CD8-positive, alpha-beta memory T cell (primary cell): Measurements from ENCODE around the gene ETV2. TPM values are rescaled to one million over a fixed set of nuclear protein-coding genes. Genes with fewer than 3 reads are reported as not detected.
"Not testable (repeated sequence)": the region's sequence is repeated elsewhere in the genome, so short reads cannot be mapped to it uniquely, and the experiment has no call there.

Source experiments
- CTCF ChIA-PET: fragments of 350-600 bp; sonication (Branson Sonifier 250); formaldehyde crosslinking; loops from one replicate; lab custom pipeline; 2021; ENCODE audit warnings: antibody characterized with exemption; lab: Charles Lee
- POLR2A ChIA-PET: fragments of 350-600 bp; sonication (Branson Sonifier 250); formaldehyde crosslinking; loops from one replicate; lab custom pipeline; 2021; ENCODE audit warnings: antibody characterized with exemption; lab: Charles Lee
- DNase-seq, 5 donors: peaks; one replicate each; pipeline versions ENCODE4 v3.0.0 to v3.0.0-alpha.2; 2020 to 2022; ENCODE audit warnings: mixed read lengths in 1 of 5
- H3K27ac ChIP-seq: one replicate; pipeline ENCODE4 v1.7.0; 2013; ENCODE audit warnings: low read depth, mild to moderate bottlenecking, low read length, moderate library complexity
- H3K27me3 ChIP-seq: 2 replicates; pipeline ENCODE4 v1.7.0; 2013; ENCODE audit warnings: low read length, mild to moderate bottlenecking; ENCODE audit not compliant: insufficient read depth, poor library complexity, severe bottlenecking
- H3K36me3 ChIP-seq: 2 replicates; pipeline ENCODE4 v1.7.0; 2013; ENCODE audit warnings: mild to moderate bottlenecking, low read length, moderate library complexity; ENCODE audit not compliant: insufficient read depth
- H3K4me1 ChIP-seq: 2 replicates; pipeline ENCODE4 v1.7.0; 2013; ENCODE audit warnings: mild to moderate bottlenecking, low read length, moderate library complexity; ENCODE audit not compliant: insufficient read depth
- H3K4me3 ChIP-seq: 2 replicates; pipeline ENCODE4 v1.7.0; 2013; ENCODE audit warnings: mild to moderate bottlenecking, low read length
- H3K9me3 ChIP-seq: 2 replicates; pipeline ENCODE4 v1.7.0; 2013; ENCODE audit warnings: mild to moderate bottlenecking, low read length
- H3K27ac Mint-ChIP-seq, 8 donors: one replicate each; pipeline ENCODE4 v1.8.0; 2020 to 2021; ENCODE audit warnings: mixed read lengths in 8 of 8, mild to moderate bottlenecking in 6 of 8, inconsistent platforms in 3 of 8, moderate library complexity in 3 of 8
- H3K27me3 Mint-ChIP-seq, 2 donors: one replicate each; pipeline ENCODE4 v1.8.0; 2020 to 2021; ENCODE audit warnings: mixed read lengths in 2 of 2, mild to moderate bottlenecking in 1 of 2, moderate library complexity in 1 of 2
- H3K36me3 Mint-ChIP-seq, 3 donors: one replicate each; pipeline ENCODE4 v1.8.0; 2020 to 2021; ENCODE audit warnings: mixed read lengths in 3 of 3, inconsistent platforms in 1 of 3, mild to moderate bottlenecking in 1 of 3
- H3K4me1 Mint-ChIP-seq, 3 donors: one replicate each; pipeline ENCODE4 v1.8.0; 2020 to 2021; ENCODE audit warnings: mixed read lengths in 3 of 3, inconsistent platforms in 1 of 3, mild to moderate bottlenecking in 1 of 3
- H3K4me3 Mint-ChIP-seq, 7 donors: one replicate each; pipeline ENCODE4 v1.8.0; 2020 to 2021; ENCODE audit warnings: mixed read lengths in 7 of 7, mild to moderate bottlenecking in 6 of 7, moderate library complexity in 4 of 7, inconsistent platforms in 2 of 7
- H3K9me3 Mint-ChIP-seq, 5 donors: one replicate each; pipeline ENCODE4 v1.8.0; 2020 to 2022; ENCODE audit warnings: mixed read lengths in 5 of 5, mild to moderate bottlenecking in 3 of 5, moderate library complexity in 2 of 5, inconsistent platforms in 1 of 5
- polyA plus RNA-seq: library from polyadenylated mRNA; unstranded; fragments of 300-500 nt; fragmentation: Illumina TruSeq; gene quantifications from one replicate; pipeline ENCODE4 v1.2.3, GENCODE V29; 2021
- total RNA-seq, 2 experiments: library from RNA; stranded (reverse); gene quantifications; one replicate each; pipeline ENCODE4 v1.2.3, GENCODE V29; 2021

Gene ETV2, protein sequence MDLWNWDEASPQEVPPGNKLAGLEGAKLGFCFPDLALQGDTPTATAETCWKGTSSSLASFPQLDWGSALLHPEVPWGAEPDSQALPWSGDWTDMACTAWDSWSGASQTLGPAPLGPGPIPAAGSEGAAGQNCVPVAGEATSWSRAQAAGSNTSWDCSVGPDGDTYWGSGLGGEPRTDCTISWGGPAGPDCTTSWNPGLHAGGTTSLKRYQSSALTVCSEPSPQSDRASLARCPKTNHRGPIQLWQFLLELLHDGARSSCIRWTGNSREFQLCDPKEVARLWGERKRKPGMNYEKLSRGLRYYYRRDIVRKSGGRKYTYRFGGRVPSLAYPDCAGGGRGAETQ
- 1 to 10 TPM; 1.2 TPM for total RNA-seq
- polyA plus RNA-seq, result 1.4 TPM

- Mint-ChIP-seq H3K4me1 (peaks cover 24 to 33% (median 28%) of the 10 kb centered on the region in 3 donors), H3K27ac (peak within 1 kb of the TSS in 6 of 8 donors; percentile 53 to 81 (median 68)), H3K4me3 (peak within 1 kb of the TSS; percentile 59 to 93 (median 90)), H3K36me3 (peaks cover 0 to 19% (median 0%) of the 10 kb centered on the region in 3 donors), H3K9me3 (no peaks in the 10 kb centered on the region), H3K27me3 (no peaks in the 10 kb centered on the region)
- Histone ChIP-seq H3K36me3 (peaks cover 11% of the 10 kb centered on the region), H3K4me1 (peaks cover 29% of the 10 kb centered on the region), H3K4me3 (no peak within 1 kb of the TSS), H3K27me3 (no peaks in the 10 kb centered on the region), H3K27ac (peak within 1 kb of the TSS; percentile 31), H3K9me3 (no peaks in the 10 kb centered on the region)
- DNase-seq, result peak; percentile 37 to 75 (median 58)
- CTCF ChIA-PET, result interaction anchor here (1.0 kb wide), 1 partner anchor 12 kb away, joined by 3 read pairs; no protein-coding TSS in a partner anchor
- POLR2A ChIA-PET, result no interaction called here
Measured at GRCh38 chr19:35641515-35642151, at the start of gene ETV2. Gene ETV2, plus strand, starts transcription at chr19:35641745. Its CDS starts 716 bp downstream, at chr19:35642461.

DNA sequence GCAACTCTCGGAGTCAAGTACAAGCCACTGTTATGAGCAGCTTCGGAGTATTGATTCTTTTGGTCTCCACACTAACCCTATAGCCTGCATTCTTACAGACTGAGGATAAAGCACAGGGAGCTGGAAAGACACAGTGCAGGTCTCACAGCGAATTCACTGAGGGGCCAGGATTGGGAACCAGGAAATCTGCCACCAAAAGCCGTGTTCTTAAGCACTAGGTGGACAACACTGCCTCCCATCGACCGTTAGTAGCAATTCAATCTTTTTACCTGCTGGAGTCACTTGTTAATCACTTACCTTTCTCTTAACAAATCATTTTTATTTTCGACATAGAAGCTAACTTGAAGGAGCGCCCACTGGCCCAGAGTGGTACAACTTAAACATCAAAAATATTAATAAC is 49.3 kb upstream of the ETV2 start:
- Mint-ChIP-seq H3K36me3 (no peaks in the 10 kb centered on the region), H3K4me3 (no peak overlapping the region), H3K27ac (peak overlapping the region in 1 of 8 donors; percentile 60), H3K27me3 (peaks cover 6 to 19% of the 10 kb centered on the region in 2 donors), H3K4me1 (peaks cover 0 to 2% (median 0%) of the 10 kb centered on the region in 3 donors), H3K9me3 (no peaks in the 10 kb centered on the region)
- Histone ChIP-seq H3K4me3 (no peak overlapping the region), H3K27ac (no peak overlapping the region), H3K36me3 (no peaks in the 10 kb centered on the region), H3K27me3 (no peaks in the 10 kb centered on the region), H3K9me3 (no peaks in the 10 kb centered on the region), H3K4me1 (no peaks in the 10 kb centered on the region)
- DNase-seq, result peak in 2 of 5 donors; percentile 11 to 28
- ChIA-PET CTCF (interaction anchor here (0.6 to 1.5 kb wide), 6 partner anchors 9 to 97 kb away, joined by 3 to 5 read pairs (median 4); no protein-coding TSS in a partner anchor), POLR2A (no interaction called here)

DNA sequence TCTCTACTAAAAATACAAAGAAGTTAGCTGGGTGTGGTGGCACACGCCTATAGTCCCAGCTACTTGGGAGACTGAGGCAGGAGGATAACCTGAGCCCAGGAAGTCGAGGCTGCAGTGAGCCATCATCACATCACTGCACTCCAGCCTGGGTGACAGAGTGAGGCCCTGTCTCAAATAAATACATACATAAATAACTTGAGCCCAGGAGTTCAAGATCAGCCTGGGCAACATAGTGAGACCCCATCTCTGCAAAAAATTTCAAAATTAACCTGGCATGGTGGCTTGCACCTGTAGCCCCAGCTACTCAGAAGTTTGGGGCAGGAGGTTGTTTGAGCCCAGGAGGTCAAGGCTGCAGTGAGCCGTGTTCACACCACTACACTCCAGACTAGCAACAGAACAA is 46.5 kb upstream of the ETV2 start:
- H3K4me1 ChIP-seq, CTCF ChIA-PET, H3K27me3 ChIP-seq, H3K27ac ChIP-seq, H3K36me3 ChIP-seq, POLR2A ChIA-PET, H3K4me3 ChIP-seq, H3K4me3 Mint-ChIP-seq, H3K9me3 Mint-ChIP-seq, H3K36me3 Mint-ChIP-seq, DNase-seq, H3K4me1 Mint-ChIP-seq, H3K9me3 ChIP-seq: not testable (repeated sequence)
- H3K27me3 Mint-ChIP-seq, result peaks cover 5 to 26% of the 10 kb centered on the region in 2 donors
- H3K27ac Mint-ChIP-seq, result peak overlapping the region in 1 of 8 donors; percentile 77

GRCh38 chr19:35595928-35596327 is 45.6 kb upstream of the ETV2 start:
- POLR2A ChIA-PET, result no interaction called here
- Mint-ChIP-seq H3K27me3 (peaks cover 5 to 30% of the 10 kb centered on the region in 2 donors), H3K36me3 (no peaks in the 10 kb centered on the region), H3K9me3 (no peaks in the 10 kb centered on the region), H3K4me3 (no peak overlapping the region), H3K4me1 (peaks cover 0 to 2% (median 0%) of the 10 kb centered on the region in 3 donors), H3K27ac (peak overlapping the region in 1 of 8 donors; percentile 63)
- no peaks in the 10 kb centered on the region for H3K4me1 ChIP-seq
- no peaks in the 10 kb centered on the region for H3K36me3 ChIP-seq
- H3K27ac ChIP-seq, result no peak overlapping the region
- no peak overlapping the region for H3K4me3 ChIP-seq
- no peak for DNase-seq
- H3K9me3 ChIP-seq, result no peaks in the 10 kb centered on the region
- no peaks in the 10 kb centered on the region for H3K27me3 ChIP-seq
- CTCF ChIA-PET, result no interaction called here

DNA sequence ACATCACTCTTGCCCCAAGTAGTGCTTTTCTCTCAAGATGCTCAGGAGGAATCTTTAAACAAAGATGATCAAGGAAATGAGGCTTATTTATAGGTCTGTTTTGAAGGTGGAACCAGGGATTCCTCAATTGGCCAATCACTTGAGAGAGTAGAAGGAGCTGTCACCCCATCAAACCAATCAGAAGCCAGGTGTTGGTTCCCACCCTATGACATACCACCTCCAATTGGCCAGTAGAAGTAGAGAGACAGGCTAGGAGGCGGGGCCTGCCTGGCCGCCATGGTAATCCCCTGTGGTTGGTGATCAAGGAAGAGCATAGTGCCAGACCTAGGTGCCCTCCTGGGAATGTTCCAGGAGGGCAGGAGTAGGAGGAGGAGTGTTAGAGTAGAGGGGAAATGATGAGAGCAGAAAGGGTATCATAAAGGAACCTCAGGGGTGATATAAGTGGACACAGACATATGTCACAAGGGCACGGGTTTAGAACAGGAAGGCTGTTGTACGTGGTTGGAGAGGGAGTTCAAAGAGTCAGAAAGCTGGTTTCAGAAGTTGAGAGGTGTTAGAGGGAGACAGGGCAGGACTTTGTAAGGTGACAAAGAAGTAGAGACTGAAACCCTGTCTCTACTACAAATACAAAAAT is 45.1 kb upstream of the ETV2 start:
- CTCF ChIA-PET, result no interaction called here
- no peak for DNase-seq
- peaks cover 0 to 3% (median 0%) of the 10 kb centered on the region in 3 donors for H3K36me3 Mint-ChIP-seq
- Histone ChIP-seq H3K4me1 (no peaks in the 10 kb centered on the region), H3K4me3 (no peak overlapping the region), H3K36me3 (no peaks in the 10 kb centered on the region), H3K9me3 (no peaks in the 10 kb centered on the region), H3K27ac (no peak overlapping the region), H3K27me3 (no peaks in the 10 kb centered on the region)
- H3K27me3 Mint-ChIP-seq, result peaks cover 5 to 35% of the 10 kb centered on the region in 2 donors
- POLR2A ChIA-PET, result no interaction called here
- no peaks in the 10 kb centered on the region for H3K9me3 Mint-ChIP-seq
- H3K4me3 Mint-ChIP-seq, result no peak overlapping the region
- H3K27ac Mint-ChIP-seq, result peak overlapping the region in 1 of 8 donors; percentile 10
- peaks cover 0 to 2% (median 0%) of the 10 kb centered on the region in 3 donors for H3K4me1 Mint-ChIP-seq

DNA sequence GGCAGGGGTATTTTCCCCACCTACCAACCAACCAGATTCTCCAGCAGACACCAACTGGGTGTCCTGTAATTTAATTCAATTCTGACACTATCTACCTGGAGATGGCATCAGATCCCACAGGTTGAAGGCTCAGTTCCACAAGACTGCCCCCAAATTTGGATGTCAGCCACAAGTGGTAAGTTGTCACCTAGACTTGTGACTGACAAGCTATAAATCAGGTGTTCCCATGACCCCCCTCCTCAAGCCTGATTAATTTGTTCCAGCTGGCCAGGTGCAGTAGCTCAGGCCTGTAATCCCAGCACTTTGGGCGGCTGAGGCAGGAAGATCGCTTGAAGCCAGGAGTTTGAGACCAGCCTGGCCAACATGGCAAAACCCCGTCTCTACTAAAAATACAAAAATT is 39.6 kb upstream of the ETV2 start:
- POLR2A ChIA-PET, result no interaction called here
- Mint-ChIP-seq H3K4me1 (no peaks in the 10 kb centered on the region), H3K27me3 (peaks cover 5 to 19% of the 10 kb centered on the region in 2 donors), H3K4me3 (no peak overlapping the region), H3K9me3 (peaks cover 0 to 3% (median 0%) of the 10 kb centered on the region in 5 donors), H3K36me3 (peaks cover 0 to 4% (median 3%) of the 10 kb centered on the region in 3 donors), H3K27ac (no peak overlapping the region)
- CTCF ChIA-PET, result interaction anchor here (1.1 to 1.2 kb wide), 2 partner anchors 10 to 11 kb away, joined by 3 to 4 read pairs; partner anchors contain the start of gene HAUS5
- Histone ChIP-seq H3K9me3 (no peaks in the 10 kb centered on the region), H3K27ac (no peak overlapping the region), H3K4me1 (no peaks in the 10 kb centered on the region), H3K36me3 (no peaks in the 10 kb centered on the region), H3K27me3 (no peaks in the 10 kb centered on the region), H3K4me3 (no peak overlapping the region)
- no peak for DNase-seq

DNA sequence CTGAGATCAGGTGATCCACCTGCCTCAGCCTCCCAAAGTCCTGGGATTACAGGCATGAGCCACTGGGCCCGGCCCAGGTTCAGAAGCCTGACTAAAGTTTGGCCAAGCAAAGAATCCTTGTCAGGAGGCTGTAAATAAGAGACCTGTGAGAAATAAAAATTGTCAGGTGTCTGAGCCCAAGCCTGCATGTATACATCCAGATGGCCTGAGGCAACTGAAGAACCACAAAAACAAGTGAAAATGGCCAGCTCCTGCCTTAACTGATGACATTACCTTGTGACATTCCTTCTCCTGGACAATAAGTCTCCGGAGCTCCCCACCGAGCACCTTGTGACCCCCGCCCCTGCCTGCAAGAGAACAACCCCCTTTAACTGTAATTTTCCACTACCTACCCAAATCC is 37.1 kb upstream of the ETV2 start:
- H3K4me1 ChIP-seq, H3K27ac ChIP-seq, H3K36me3 ChIP-seq, DNase-seq, H3K27me3 ChIP-seq, CTCF ChIA-PET, POLR2A ChIA-PET, H3K4me3 Mint-ChIP-seq, H3K4me1 Mint-ChIP-seq, H3K9me3 ChIP-seq, H3K4me3 ChIP-seq, H3K27ac Mint-ChIP-seq, H3K36me3 Mint-ChIP-seq, H3K9me3 Mint-ChIP-seq: not testable (repeated sequence)
- H3K27me3 Mint-ChIP-seq, result peaks cover 3 to 12% of the 10 kb centered on the region in 2 donors
